RWPE2 (cell line): Measurements from ENCODE around the gene ZNF48.
A peak's percentile ranks its signal among the peaks of the same experiment; 100 is the strongest.

Experiments used
- ATAC-seq: fragments of 200-7000 bp; cut with Tn5 transposase; 3 replicates; pipeline ENCODE4 v1.9.1; 2021; ENCODE audit warnings: low read depth
- DNase-seq: peaks from one replicate; pipeline ENCODE4 v3.0.0-alpha.2; 2020; ENCODE audit warnings: low spot score
- H3K27ac ChIP-seq: fragments of 450-650 bp; 2 replicates; pipeline ENCODE4 v1.5.1; 2017; ENCODE audit warnings: mild to moderate bottlenecking; ENCODE audit not compliant: poor library complexity, severe bottlenecking
- H3K27me3 ChIP-seq: fragments of 250-450 bp; sonication (Bioruptor Pico); 2 replicates; pipeline ENCODE4 v1.5.1; 2021; ENCODE audit warnings: mild to moderate bottlenecking, moderate library complexity; ENCODE audit not compliant: insufficient read depth, poor library complexity, severe bottlenecking
- H3K36me3 ChIP-seq: fragments of 250-450 bp; sonication (Bioruptor Pico); 2 replicates; pipeline ENCODE4 v1.5.1; 2020; ENCODE audit warnings: low read depth, mild to moderate bottlenecking, moderate library complexity
- H3K4me1 ChIP-seq: fragments of 250-450 bp; sonication (Bioruptor Pico); 2 replicates; pipeline ENCODE4 v1.5.1; 2021; ENCODE audit warnings: mild to moderate bottlenecking, moderate library complexity; ENCODE audit not compliant: insufficient read depth, poor library complexity, severe bottlenecking
- H3K4me3 ChIP-seq: fragments of 250-450 bp; sonication (Bioruptor Pico); 2 replicates; pipeline ENCODE4 v1.5.1; 2021; ENCODE audit warnings: mild to moderate bottlenecking, moderate library complexity; ENCODE audit not compliant: severe bottlenecking
- H3K9me3 ChIP-seq: fragments of 250-450 bp; sonication (Bioruptor Pico); 2 replicates; pipeline ENCODE4 v1.5.1; 2021; ENCODE audit warnings: mild to moderate bottlenecking, moderate library complexity; ENCODE audit not compliant: severe bottlenecking
- TF ChIP-seq, protein P1 (sequence below): fragments of 450-650 bp; IDR thresholded peaks from one replicate; pipeline ENCODE4 v1.5.1; 2017; ENCODE audit warnings: mild to moderate bottlenecking, moderate library complexity; ENCODE audit not compliant: poor library complexity, severe bottlenecking

ZNF48 gene

DNA sequence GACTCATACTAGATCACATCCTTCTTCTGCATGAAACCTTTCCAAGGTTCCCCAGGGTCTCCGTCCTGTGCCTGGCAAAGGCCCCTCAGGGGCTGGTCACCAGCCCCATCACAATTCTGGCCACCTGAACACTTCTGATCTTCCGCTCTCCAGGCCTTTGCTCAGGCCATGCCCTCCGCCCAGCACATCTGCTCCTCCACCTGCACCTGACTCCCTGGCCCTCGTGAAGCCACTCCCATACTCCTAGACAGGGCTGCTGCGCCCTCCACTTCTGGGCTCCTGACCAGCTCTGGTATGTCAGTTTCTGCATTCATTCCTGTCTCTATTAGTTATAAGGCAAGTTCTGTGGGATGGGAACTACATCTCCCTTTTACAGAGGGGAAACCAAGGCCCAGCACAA lies 22.5 kb upstream of the ZNF48 start:
- DNase-seq = no peak
- peaks cover 3% of the 10 kb centered on the region; the same call in 1 of the 2 replicates for H3K36me3 ChIP-seq
- H3K4me1 ChIP-seq = peaks cover 4% of the 10 kb centered on the region
- no peak overlapping the region for H3K4me3 ChIP-seq
- H3K9me3 ChIP-seq = no peaks in the 10 kb centered on the region
- H3K27ac ChIP-seq = no peak overlapping the region
- ATAC-seq = no peak
- no peaks in the 10 kb centered on the region for H3K27me3 ChIP-seq
- TF ChIP-seq, protein P1, sequence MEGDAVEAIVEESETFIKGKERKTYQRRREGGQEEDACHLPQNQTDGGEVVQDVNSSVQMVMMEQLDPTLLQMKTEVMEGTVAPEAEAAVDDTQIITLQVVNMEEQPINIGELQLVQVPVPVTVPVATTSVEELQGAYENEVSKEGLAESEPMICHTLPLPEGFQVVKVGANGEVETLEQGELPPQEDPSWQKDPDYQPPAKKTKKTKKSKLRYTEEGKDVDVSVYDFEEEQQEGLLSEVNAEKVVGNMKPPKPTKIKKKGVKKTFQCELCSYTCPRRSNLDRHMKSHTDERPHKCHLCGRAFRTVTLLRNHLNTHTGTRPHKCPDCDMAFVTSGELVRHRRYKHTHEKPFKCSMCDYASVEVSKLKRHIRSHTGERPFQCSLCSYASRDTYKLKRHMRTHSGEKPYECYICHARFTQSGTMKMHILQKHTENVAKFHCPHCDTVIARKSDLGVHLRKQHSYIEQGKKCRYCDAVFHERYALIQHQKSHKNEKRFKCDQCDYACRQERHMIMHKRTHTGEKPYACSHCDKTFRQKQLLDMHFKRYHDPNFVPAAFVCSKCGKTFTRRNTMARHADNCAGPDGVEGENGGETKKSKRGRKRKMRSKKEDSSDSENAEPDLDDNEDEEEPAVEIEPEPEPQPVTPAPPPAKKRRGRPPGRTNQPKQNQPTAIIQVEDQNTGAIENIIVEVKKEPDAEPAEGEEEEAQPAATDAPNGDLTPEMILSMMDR = no peak

DNA sequence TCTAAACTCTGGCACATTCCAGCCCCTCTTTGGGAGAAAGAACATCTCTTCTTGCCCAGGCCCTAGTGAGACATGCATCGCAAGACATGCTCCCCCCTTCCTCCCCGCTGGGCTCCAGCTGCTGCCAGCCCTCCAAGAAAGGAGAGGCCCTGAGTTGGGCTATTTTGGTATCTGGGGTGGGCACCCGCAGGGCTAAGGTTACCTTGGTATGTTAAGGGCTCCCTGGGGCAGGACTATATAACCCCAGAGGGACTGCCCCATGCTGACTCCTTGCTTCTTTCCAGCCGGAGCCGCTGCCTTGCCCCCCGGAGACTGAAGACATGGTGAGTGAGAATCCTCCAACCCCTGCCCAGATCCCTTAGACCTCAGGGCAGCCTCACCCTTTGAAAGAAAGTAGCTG lies 20.7 kb upstream of the ZNF48 start, which contains the start of gene MYL11:
Gene MYL11 (plus strand): TSS at position 265 of the 400 bp plus-strand sequence. CDS start 56 bp downstream, at position 321.
- Histone ChIP-seq H3K4me3 (no peak within 1 kb of the TSS), H3K9me3 (no peaks in the 10 kb centered on the region), H3K27ac (no peak within 1 kb of the TSS), H3K4me1 (peaks cover 4% of the 10 kb centered on the region), H3K27me3 (no peaks in the 10 kb centered on the region), H3K36me3 (no peaks in the 10 kb centered on the region)
- ATAC-seq (no peak), DNase-seq (no peak)
- TF ChIP-seq, protein P1 = no peak

DNA sequence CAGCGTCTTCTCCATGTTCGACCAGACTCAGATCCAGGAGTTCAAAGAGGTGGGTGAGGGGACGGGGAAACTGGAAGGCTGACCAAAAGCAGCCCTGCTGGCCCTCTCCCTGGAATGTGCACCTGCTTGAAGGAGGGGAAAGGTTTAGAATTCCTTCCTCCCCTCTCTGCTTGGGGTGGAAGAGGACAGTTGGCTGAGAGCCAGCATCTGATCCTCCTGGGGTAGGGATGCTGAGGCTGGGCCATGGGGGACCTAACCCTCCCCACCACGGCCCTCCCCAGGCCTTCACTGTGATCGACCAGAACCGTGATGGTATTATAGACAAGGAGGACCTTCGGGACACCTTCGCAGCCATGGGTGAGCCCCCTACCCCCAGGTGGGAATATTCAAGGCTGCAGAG lies 19.4 kb upstream of the ZNF48 start:
- no peak for DNase-seq
- H3K9me3 ChIP-seq = no peaks in the 10 kb centered on the region
- H3K4me3 ChIP-seq = no peak overlapping the region
- no peak for ATAC-seq
- no peak overlapping the region for H3K27ac ChIP-seq
- peaks cover 4% of the 10 kb centered on the region for H3K4me1 ChIP-seq
- TF ChIP-seq, protein P1 = no peak
- no peaks in the 10 kb centered on the region for H3K27me3 ChIP-seq
- H3K36me3 ChIP-seq = no peaks in the 10 kb centered on the region

DNA sequence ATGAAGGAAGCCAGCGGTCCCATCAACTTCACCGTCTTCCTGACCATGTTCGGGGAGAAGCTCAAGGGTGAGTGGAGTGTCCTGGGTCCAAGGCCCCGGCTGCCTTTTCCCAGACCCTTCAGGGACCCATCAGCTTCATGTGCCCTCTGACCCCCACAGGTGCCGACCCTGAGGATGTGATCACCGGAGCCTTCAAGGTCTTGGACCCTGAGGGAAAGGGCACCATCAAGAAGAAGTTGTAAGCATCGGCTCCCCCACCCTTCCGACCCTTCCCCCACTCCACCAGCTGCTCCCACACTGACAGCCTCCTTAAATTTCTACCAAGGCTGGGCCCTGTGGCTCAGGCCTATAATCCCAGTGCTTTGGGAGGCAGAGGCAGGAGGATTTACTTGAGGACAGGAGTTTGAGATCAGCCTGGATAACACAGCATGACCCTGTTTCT lies 18.7 kb upstream of the ZNF48 start:
- Histone ChIP-seq H3K4me3 (no peak overlapping the region), H3K9me3 (no peaks in the 10 kb centered on the region), H3K27ac (peak overlapping the region; percentile 91), H3K36me3 (no peaks in the 10 kb centered on the region), H3K27me3 (no peaks in the 10 kb centered on the region), H3K4me1 (peaks cover 4% of the 10 kb centered on the region)
- TF ChIP-seq, protein P1 = no peak
- DNase-seq = no peak
- ATAC-seq = no peak

- Histone ChIP-seq H3K27ac (peak overlapping the region; percentile 91), H3K4me3 (peak overlapping the region; percentile 59), H3K36me3 (no peaks in the 10 kb centered on the region), H3K4me1 (peaks cover 4% of the 10 kb centered on the region), H3K9me3 (no peaks in the 10 kb centered on the region), H3K27me3 (no peaks in the 10 kb centered on the region)
- TF ChIP-seq, protein P1 = no peak
- ATAC-seq (no peak; the same call in 2 of the 3 replicates), DNase-seq (no peak)
Observed at GRCh38 chr16:30377050-30377811, 18.0 kb upstream of the ZNF48 start.
